Measurements from ENCODE around the gene TCF4. TPM values are rescaled to one million over a fixed set of nuclear protein-coding genes. Genes with fewer than 3 reads are reported as not detected.

Gene TCF4
- total and polyA plus RNA-seq, 4 donors = 4.3 to 15.3 (median 11.5) TPM

DNA sequence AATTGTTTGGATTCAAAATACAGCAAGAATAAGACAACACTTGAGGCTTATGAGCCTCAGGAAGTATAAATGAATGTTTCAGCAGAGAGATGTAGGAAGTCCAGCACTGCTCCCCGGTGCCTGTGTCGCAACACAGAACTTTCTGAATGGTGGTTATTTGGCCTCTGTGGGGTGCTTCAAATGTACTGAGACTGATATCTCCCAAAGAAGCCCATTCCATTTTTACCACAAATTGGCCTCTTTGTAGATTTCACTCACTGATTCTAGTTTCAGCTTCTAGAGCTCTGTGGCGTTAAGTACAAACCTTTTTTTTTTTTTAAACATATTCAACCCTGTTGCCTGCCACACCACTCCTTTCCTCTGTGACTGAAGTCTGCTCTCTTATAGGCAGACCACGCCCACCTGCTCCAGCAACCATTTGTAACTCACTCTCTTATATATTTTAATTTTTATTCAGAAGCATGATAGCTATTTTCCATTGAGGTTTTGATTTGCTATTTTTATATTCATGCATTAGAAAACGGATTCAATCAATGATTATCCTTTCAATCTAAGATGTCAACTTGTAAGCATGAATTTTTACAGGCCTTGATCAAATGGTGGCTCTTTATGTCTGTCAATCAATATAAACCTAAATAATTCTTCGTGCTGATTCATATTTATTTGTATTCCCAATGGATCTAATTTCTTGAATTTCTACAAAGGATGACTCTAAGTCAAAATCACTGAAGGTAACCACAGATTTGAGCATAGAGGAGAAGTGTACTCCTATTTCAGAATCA is 351.7 kb downstream of the TCF4 start:
- TF ChIP-seq RAD21 (IDR thresholded peaks at IDR 0.05) (no peak), HNF4G (IDR thresholded peaks at IDR 0.05) (no peak), EGR1 (IDR thresholded peaks at IDR 0.05; ENCODE audit: low read depth in 2 of 2) (no peak), MAX (IDR thresholded peaks at IDR 0.05) (no peak), TAF1 (conservative IDR thresholded peaks at IDR 0.05) (no peak), FOXA1 (IDR thresholded peaks at IDR 0.05) (no peak)
- WGBS = 75% methylated on average over 6 of the region's 6 CpGs

DNA sequence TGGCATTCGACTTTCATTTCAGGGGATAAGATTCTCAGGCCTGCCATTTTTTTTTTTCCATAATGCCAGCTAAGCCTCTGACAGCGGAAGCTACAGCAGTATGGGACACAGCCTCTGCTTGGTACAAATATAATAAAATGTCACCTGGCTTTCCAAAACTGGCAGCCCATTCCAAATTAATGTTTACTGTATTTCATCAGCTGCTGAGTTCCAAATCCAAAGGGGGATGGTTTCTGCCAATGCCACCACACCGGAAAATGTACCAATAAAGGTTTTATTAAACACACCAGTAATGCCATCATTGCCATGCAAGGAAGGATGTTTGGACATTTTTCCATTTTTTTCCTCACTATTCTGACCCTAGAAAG is 352.9 kb downstream of the TCF4 start:
- no peaks in the 10 kb centered on the region for H3K9me3 ChIP-seq (ENCODE audit: control insufficient read depth in 4 of 4, low read length in 3 of 4)
- peaks cover 0 to 4% (median 0%) of the 10 kb centered on the region in 4 donors for H3K36me3 ChIP-seq (ENCODE audit: control insufficient read depth in 4 of 4, insufficient read depth in 3 of 4, low read depth in 1 of 4, low read length in 3 of 4)
- TF ChIP-seq NR2F2 (IDR thresholded peaks at IDR 0.05) (no peak), YY1 (IDR thresholded peaks at IDR 0.05) (peak; percentile 10)
- 39% methylated on average over 3 of the region's 3 CpGs for whole genome bisulfite sequencing
- no peak overlapping the region for H3K9ac ChIP-seq (ENCODE audit: low read depth in 1 of 2, low read length in 2 of 2)
- peak overlapping the region; percentile 21 to 50 (median 24) for H3K4me3 ChIP-seq (ENCODE audit: low read depth in 1 of 3, low read length in 3 of 3)
- peaks cover 0 to 11% (median 5%) of the 10 kb centered on the region in 4 donors for H3K4me1 ChIP-seq (ENCODE audit: control insufficient read depth in 4 of 4, insufficient read depth in 4 of 4, low read length in 3 of 4)
- H3K27ac ChIP-seq (ENCODE audit: low read depth in 1 of 2, low read length in 2 of 2) = no peak overlapping the region
- no peaks in the 10 kb centered on the region for H3K27me3 ChIP-seq (ENCODE audit: control insufficient read depth in 4 of 4, insufficient read depth in 4 of 4, low read length in 3 of 4)
- DNase-seq (ENCODE audit: low spot score) = no peak

More for the DNA sequence above, 351.7 kb downstream of the TCF4 start:
- Histone ChIP-seq H3K4me3 (ENCODE audit: low read depth in 1 of 3, low read length in 3 of 3) (no peak overlapping the region), H3K9me3 (ENCODE audit: control insufficient read depth in 4 of 4, low read length in 3 of 4) (no peaks in the 10 kb centered on the region), H3K27ac (ENCODE audit: low read depth in 1 of 2, low read length in 2 of 2) (no peak overlapping the region), H3K4me1 (ENCODE audit: control insufficient read depth in 4 of 4, insufficient read depth in 4 of 4, low read length in 3 of 4) (peaks cover 0 to 11% (median 5%) of the 10 kb centered on the region in 4 donors), H3K36me3 (ENCODE audit: control insufficient read depth in 4 of 4, insufficient read depth in 3 of 4, low read depth in 1 of 4, low read length in 3 of 4) (peaks cover 0 to 4% (median 0%) of the 10 kb centered on the region in 4 donors), H3K27me3 (ENCODE audit: control insufficient read depth in 4 of 4, insufficient read depth in 4 of 4, low read length in 3 of 4) (no peaks in the 10 kb centered on the region), H3K9ac (ENCODE audit: low read depth in 1 of 2, low read length in 2 of 2) (no peak overlapping the region)
- DNase-seq (ENCODE audit: low spot score) = no peak

DNA sequence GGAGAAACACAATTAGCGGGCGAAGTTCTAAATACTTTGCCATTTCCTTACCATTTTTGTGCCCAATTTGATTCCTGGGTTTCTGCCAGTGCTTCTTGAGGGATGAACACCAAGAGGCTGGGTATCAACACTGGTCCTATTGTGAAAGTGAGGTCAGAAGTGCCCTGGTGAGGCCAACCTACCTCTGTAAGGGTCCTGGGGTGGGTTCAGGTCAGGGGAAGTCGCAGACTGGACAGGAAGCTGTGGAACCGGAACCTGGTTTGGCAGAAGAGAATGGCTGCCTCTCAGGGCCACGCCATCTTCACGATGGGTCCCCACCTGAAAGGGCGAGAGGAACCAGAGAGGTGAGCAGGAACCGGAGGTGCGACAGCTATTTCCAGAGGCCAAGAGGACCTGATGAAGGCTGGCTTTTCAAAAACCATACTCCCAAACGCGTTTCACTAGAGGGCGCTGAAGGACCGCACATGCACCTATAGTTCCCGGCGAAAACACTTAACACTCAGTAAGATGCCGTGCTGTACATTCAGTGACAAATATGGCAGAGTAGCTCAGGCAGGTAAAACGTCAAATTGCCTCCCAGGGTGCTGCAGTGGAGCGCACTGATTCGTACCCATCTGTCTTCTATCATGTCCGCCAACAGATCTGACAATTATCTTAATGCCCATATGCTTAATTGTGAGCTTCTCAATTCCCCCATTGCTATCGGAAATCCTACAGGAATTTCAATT is 353.5 kb downstream of the TCF4 start:
- H3K27ac ChIP-seq (ENCODE audit: low read depth in 1 of 2, low read length in 2 of 2) = no peak overlapping the region
- no peak overlapping the region for H3K9ac ChIP-seq (ENCODE audit: low read depth in 1 of 2, low read length in 2 of 2)
- peaks cover 0 to 4% (median 0%) of the 10 kb centered on the region in 4 donors for H3K36me3 ChIP-seq (ENCODE audit: control insufficient read depth in 4 of 4, insufficient read depth in 3 of 4, low read depth in 1 of 4, low read length in 3 of 4)

More for the DNA sequence above, 353.5 kb downstream of the TCF4 start:
- Histone ChIP-seq H3K4me1 (ENCODE audit: control insufficient read depth in 4 of 4, insufficient read depth in 4 of 4, low read length in 3 of 4) (peaks cover 0 to 11% (median 5%) of the 10 kb centered on the region in 4 donors), H3K9me3 (ENCODE audit: control insufficient read depth in 4 of 4, low read length in 3 of 4) (no peaks in the 10 kb centered on the region), H3K27me3 (ENCODE audit: control insufficient read depth in 4 of 4, insufficient read depth in 4 of 4, low read length in 3 of 4) (no peaks in the 10 kb centered on the region), H3K4me3 (ENCODE audit: low read depth in 1 of 3, low read length in 3 of 3) (peak overlapping the region; percentile 21 to 50 (median 24))
- DNase-seq (ENCODE audit: low spot score) = peak; percentile 74
- TF ChIP-seq, protein P1, sequence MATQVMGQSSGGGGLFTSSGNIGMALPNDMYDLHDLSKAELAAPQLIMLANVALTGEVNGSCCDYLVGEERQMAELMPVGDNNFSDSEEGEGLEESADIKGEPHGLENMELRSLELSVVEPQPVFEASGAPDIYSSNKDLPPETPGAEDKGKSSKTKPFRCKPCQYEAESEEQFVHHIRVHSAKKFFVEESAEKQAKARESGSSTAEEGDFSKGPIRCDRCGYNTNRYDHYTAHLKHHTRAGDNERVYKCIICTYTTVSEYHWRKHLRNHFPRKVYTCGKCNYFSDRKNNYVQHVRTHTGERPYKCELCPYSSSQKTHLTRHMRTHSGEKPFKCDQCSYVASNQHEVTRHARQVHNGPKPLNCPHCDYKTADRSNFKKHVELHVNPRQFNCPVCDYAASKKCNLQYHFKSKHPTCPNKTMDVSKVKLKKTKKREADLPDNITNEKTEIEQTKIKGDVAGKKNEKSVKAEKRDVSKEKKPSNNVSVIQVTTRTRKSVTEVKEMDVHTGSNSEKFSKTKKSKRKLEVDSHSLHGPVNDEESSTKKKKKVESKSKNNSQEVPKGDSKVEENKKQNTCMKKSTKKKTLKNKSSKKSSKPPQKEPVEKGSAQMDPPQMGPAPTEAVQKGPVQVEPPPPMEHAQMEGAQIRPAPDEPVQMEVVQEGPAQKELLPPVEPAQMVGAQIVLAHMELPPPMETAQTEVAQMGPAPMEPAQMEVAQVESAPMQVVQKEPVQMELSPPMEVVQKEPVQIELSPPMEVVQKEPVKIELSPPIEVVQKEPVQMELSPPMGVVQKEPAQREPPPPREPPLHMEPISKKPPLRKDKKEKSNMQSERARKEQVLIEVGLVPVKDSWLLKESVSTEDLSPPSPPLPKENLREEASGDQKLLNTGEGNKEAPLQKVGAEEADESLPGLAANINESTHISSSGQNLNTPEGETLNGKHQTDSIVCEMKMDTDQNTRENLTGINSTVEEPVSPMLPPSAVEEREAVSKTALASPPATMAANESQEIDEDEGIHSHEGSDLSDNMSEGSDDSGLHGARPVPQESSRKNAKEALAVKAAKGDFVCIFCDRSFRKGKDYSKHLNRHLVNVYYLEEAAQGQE (IDR thresholded peaks at IDR 0.05) = no peak
- no peak for TF ChIP-seq FOXA2 (IDR thresholded peaks at IDR 0.05)
- peak; percentile 77 for TF ChIP-seq CTCF (IDR thresholded peaks at IDR 0.05; ENCODE audit: low read depth, low read length, missing input control)
- no peak for TF ChIP-seq HNF4A (conservative IDR thresholded peaks at IDR 0.05)
- peak; percentile 94 to 96 for TF ChIP-seq RAD21 (IDR thresholded peaks at IDR 0.05)
- peak; percentile 72 for TF ChIP-seq YY1 (IDR thresholded peaks at IDR 0.05)
- no peak for TF ChIP-seq SP1 (IDR thresholded peaks at IDR 0.05)
- TF ChIP-seq RXRA (IDR thresholded peaks at IDR 0.05) = no peak
- no peak for TF ChIP-seq NR2F2 (IDR thresholded peaks at IDR 0.05)
- no peak for TF ChIP-seq ZBTB33 (IDR thresholded peaks at IDR 0.05)
- no peak for TF ChIP-seq EGR1 (IDR thresholded peaks at IDR 0.05; ENCODE audit: low read depth in 2 of 2)
- 32% methylated on average over 21 of the region's 21 CpGs for WGBS
